Measurements from ENCODE around the gene DMRTA2.

The DMRTA2 gene

GRCh38 chr1:50371749-50372148, 51.5 kb downstream of the DMRTA2 start:
- no peak for DNase-seq

GRCh38 chr1:50369830-50370229, 53.4 kb downstream of the DMRTA2 start:
- DNase-seq = no peak

GRCh38 chr1:50369008-50369634, 54.1 kb downstream of the DMRTA2 start:
- no peak for DNase-seq

GRCh38 chr1:50368179-50369007, 54.9 kb downstream of the DMRTA2 start:
- peak; percentile 69 for DNase-seq

All from activated CD8-positive, alpha-beta memory T cell treated with anti-CD3 and anti-CD28 coated beads for 24 hours (primary cell).